Measurements from ENCODE around the gene MSMO1.
"Not testable (repeated sequence)": the region's sequence is repeated elsewhere in the genome, so short reads cannot be mapped to it uniquely, and the experiment has no call there.

The MSMO1 gene

GRCh38 chr4:165327211-165328100 is at the start of gene MSMO1:
MSMO1 (plus strand) TSS chr4:165327669; CDS start chr4:165333371, 5,702 bp downstream.
- no peak for TF ChIP-seq CTCF (IDR thresholded peaks at IDR 0.05; ENCODE audit: low read depth, low read length)
- DNase-seq (ENCODE audit: extremely low read depth, low read depth): peak; percentile 97

- DNase-seq (ENCODE audit: extremely low read depth, low read depth): not testable (repeated sequence)
Measured at GRCh38 chr4:165279531-165279930, 47.9 kb upstream of the MSMO1 start.

- not testable (repeated sequence) for DNase-seq (ENCODE audit: extremely low read depth, low read depth)
Measured at GRCh38 chr4:165284697-165285096, 42.8 kb upstream of the MSMO1 start.

- DNase-seq (ENCODE audit: extremely low read depth, low read depth): not testable (repeated sequence)
Measured at GRCh38 chr4:165286619-165287340, 40.7 kb upstream of the MSMO1 start.

- no peak for DNase-seq (ENCODE audit: extremely low read depth, low read depth)
- TF ChIP-seq CTCF (IDR thresholded peaks at IDR 0.05; ENCODE audit: low read depth, low read length): no peak
Measured at GRCh38 chr4:165288226-165288625, 39.2 kb upstream of the MSMO1 start.

- peak; percentile 23 for DNase-seq (ENCODE audit: extremely low read depth, low read depth)
- no peak for TF ChIP-seq CTCF (IDR thresholded peaks at IDR 0.05; ENCODE audit: low read depth, low read length)
Measured at GRCh38 chr4:165288639-165289422, 38.6 kb upstream of the MSMO1 start.

GRCh38 chr4:165289423-165289785 is 38.1 kb upstream of the MSMO1 start:
- no peak for TF ChIP-seq CTCF (IDR thresholded peaks at IDR 0.05; ENCODE audit: low read depth, low read length)
- DNase-seq (ENCODE audit: extremely low read depth, low read depth): no peak

- TF ChIP-seq CTCF (IDR thresholded peaks at IDR 0.05; ENCODE audit: low read depth, low read length): no peak
- DNase-seq (ENCODE audit: extremely low read depth, low read depth): no peak
Measured at GRCh38 chr4:165293061-165293460, 34.4 kb upstream of the MSMO1 start.

Measured in AG09319 (cell line).